ENCODE measurements around the gene NCOR1.

- TF ChIP-seq EZH2 (IDR thresholded peaks at IDR 0.05; ENCODE audit: insufficient read depth, poor library complexity, severe bottlenecking) (no peak), EZH2phosphoT487 (IDR thresholded peaks at IDR 0.05; ENCODE audit: insufficient read depth, low read depth) (no peak)
These were observed 36.5 kb downstream of the NCOR1 start for GRCh38 chr17:16178836-16179235.

Data from GM23248 (cell line).